ENCODE measurements around the gene EIF4E3.

Gene EIF4E3

GRCh38 chr3:71692139-71692538 lies 33.1 kb downstream of the EIF4E3 start:
- no peak for DNase-seq (ENCODE audit: extremely low read depth in 1 of 2, low read depth in 1 of 2)

- DNase-seq (ENCODE audit: extremely low read depth in 1 of 2, low read depth in 1 of 2): no peak
Observed at GRCh38 chr3:71690341-71690841, 34.8 kb downstream of the EIF4E3 start.

GRCh38 chr3:71689291-71689690 lies 35.9 kb downstream of the EIF4E3 start:
- DNase-seq (ENCODE audit: extremely low read depth in 1 of 2, low read depth in 1 of 2): no peak

- no peak for DNase-seq (ENCODE audit: extremely low read depth in 1 of 2, low read depth in 1 of 2)
Observed at GRCh38 chr3:71688121-71688520, 37.1 kb downstream of the EIF4E3 start.

GRCh38 chr3:71685686-71686085 lies 39.5 kb downstream of the EIF4E3 start:
- DNase-seq (ENCODE audit: extremely low read depth in 1 of 2, low read depth in 1 of 2): no peak

- DNase-seq (ENCODE audit: extremely low read depth in 1 of 2, low read depth in 1 of 2): no peak
Observed at GRCh38 chr3:71684757-71685386, 40.3 kb downstream of the EIF4E3 start.

GRCh38 chr3:71684046-71684756 lies 41.0 kb downstream of the EIF4E3 start:
- no peak for DNase-seq (ENCODE audit: extremely low read depth in 1 of 2, low read depth in 1 of 2)

- no peak for DNase-seq (ENCODE audit: extremely low read depth in 1 of 2, low read depth in 1 of 2)
Observed at GRCh38 chr3:71681224-71681668, 44.0 kb downstream of the EIF4E3 start.

GRCh38 chr3:71680603-71681002 lies 44.6 kb downstream of the EIF4E3 start:
- DNase-seq (ENCODE audit: extremely low read depth in 1 of 2, low read depth in 1 of 2): no peak

GRCh38 chr3:71676931-71677330 lies 48.3 kb downstream of the EIF4E3 start:
- no peak for DNase-seq (ENCODE audit: extremely low read depth in 1 of 2, low read depth in 1 of 2)

GRCh38 chr3:71673486-71673885 lies 51.7 kb downstream of the EIF4E3 start:
- no peak for DNase-seq (ENCODE audit: extremely low read depth in 1 of 2, low read depth in 1 of 2)

GRCh38 chr3:71672807-71673206 lies 52.4 kb downstream of the EIF4E3 start:
- no peak for DNase-seq (ENCODE audit: extremely low read depth in 1 of 2, low read depth in 1 of 2)

GRCh38 chr3:71672340-71672739 lies 52.9 kb downstream of the EIF4E3 start:
- DNase-seq (ENCODE audit: extremely low read depth in 1 of 2, low read depth in 1 of 2): no peak

- no peak for DNase-seq (ENCODE audit: extremely low read depth in 1 of 2, low read depth in 1 of 2)
Observed at GRCh38 chr3:71671216-71671845, 53.9 kb downstream of the EIF4E3 start.

- no peak for DNase-seq (ENCODE audit: extremely low read depth in 1 of 2, low read depth in 1 of 2)
Observed at GRCh38 chr3:71662568-71662967, 62.6 kb downstream of the EIF4E3 start.

GRCh38 chr3:71662056-71662455 lies 63.1 kb downstream of the EIF4E3 start:
- no peak for DNase-seq (ENCODE audit: extremely low read depth in 1 of 2, low read depth in 1 of 2)

GRCh38 chr3:71659864-71660591 lies 65.2 kb downstream of the EIF4E3 start:
- no peak for DNase-seq (ENCODE audit: extremely low read depth in 1 of 2, low read depth in 1 of 2)

- no peak for DNase-seq (ENCODE audit: extremely low read depth in 1 of 2, low read depth in 1 of 2)
Observed at GRCh38 chr3:71657831-71658530, 67.2 kb downstream of the EIF4E3 start.

GRCh38 chr3:71655061-71655460 lies 70.1 kb downstream of the EIF4E3 start:
- DNase-seq (ENCODE audit: extremely low read depth in 1 of 2, low read depth in 1 of 2): no peak

- DNase-seq (ENCODE audit: extremely low read depth in 1 of 2, low read depth in 1 of 2): no peak
Observed at GRCh38 chr3:71653414-71653807, 71.8 kb downstream of the EIF4E3 start.
